Choroid plexus epithelial cell (primary cell): ENCODE results near the gene CRYL1.

Experiments
- DNase-seq: peaks from one replicate; pipeline ENCODE4 v3.0.0-alpha.2; 2010; ENCODE audit warnings: low read depth
- H3K4me3 ChIP-seq: 2 replicates; pipeline ENCODE4 v1.5.1; 2011; ENCODE audit warnings: low read depth, mild to moderate bottlenecking, control low read depth, low read length, moderate library complexity
- TF ChIP-seq, protein P1 (sequence below): conservative IDR thresholded peaks from 2 replicates; pipeline ENCODE4 v1.5.1; 2011; ENCODE audit warnings: low read depth, mild to moderate bottlenecking, control low read depth, inconsistent platforms, low read length, moderate library complexity

The CRYL1 gene

DNA sequence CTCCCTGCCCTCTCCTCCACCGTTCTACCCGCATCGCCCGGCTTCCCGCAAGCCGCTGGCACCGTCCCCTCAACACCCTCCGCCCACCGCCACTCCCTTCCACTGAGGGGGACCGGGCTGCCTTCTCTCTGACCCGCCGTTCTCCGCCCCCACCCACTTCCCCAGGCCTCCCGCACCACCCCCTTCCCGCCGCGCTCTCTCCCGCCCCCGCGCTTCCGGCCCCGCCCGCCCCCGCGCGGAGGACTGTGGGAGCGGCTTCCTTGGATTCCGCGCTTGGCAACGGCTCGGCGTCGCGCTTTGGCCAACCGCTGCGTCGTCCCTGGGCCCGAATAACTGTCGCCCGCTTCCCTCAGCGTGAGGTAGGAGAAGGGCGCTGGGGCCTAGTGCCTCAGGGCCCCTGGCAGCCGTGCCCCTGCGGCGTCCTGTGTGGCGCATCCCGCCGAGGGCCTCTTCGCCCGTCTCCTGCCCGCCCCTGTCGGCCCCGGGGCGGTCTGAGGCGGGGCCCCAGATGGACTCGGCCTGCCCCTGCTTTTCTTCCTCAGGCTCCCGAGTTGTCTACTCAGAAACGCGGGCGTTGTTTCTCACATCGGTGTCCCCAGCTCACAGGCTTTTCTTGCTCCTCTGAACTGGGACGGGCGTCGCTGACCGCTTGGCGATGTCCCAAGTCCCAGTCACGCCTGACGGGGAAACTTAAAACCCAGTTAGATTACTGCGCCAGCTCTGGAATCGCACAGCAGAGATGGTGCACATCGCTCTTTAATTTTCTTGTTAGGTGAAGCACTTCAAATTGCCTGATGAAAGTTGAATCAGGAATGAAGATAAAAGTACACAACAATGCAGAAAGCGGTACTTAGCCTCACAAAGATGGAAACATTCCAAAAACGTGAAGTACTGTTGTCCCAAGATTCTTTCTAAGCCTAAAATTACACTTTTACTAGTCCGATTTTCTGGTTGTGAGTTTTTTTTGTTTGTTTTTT, 41.5 kb upstream of the CRYL1 start, which contains the start of gene IFT88:
IFT88 (plus strand) TSS at position 260 of the 977 bp plus-strand sequence. CDS start 7,229 bp downstream, outside the sequence.
- TF ChIP-seq, protein P1, sequence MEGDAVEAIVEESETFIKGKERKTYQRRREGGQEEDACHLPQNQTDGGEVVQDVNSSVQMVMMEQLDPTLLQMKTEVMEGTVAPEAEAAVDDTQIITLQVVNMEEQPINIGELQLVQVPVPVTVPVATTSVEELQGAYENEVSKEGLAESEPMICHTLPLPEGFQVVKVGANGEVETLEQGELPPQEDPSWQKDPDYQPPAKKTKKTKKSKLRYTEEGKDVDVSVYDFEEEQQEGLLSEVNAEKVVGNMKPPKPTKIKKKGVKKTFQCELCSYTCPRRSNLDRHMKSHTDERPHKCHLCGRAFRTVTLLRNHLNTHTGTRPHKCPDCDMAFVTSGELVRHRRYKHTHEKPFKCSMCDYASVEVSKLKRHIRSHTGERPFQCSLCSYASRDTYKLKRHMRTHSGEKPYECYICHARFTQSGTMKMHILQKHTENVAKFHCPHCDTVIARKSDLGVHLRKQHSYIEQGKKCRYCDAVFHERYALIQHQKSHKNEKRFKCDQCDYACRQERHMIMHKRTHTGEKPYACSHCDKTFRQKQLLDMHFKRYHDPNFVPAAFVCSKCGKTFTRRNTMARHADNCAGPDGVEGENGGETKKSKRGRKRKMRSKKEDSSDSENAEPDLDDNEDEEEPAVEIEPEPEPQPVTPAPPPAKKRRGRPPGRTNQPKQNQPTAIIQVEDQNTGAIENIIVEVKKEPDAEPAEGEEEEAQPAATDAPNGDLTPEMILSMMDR, result no peak
- DNase-seq, result peak; percentile 84

DNA sequence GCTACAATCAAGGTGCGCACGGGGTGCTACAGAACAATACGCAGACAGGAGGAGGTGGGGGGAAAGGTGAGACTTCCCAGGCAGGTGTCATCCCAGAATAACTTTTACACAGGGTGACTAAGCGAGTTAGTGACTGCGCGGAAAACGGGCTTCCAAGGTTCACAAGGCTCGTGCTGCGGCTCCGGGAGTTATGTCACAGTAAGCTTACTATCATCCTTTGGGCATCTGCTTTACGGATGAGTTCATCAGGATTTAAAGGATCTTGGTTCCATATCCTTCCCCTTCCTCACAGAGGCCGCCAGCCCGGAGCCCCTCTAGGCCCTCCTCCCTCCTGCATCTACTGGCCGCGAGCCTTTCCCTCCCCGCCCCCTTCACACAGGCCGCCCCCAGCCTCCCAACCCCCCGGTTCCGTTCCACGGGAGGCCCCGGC, 40.8 kb upstream of the CRYL1 start:
- H3K4me3 ChIP-seq, result peak overlapping the region; percentile 91
- TF ChIP-seq, protein P1, result no peak
- no peak for DNase-seq

More for the DNA sequence above, 41.5 kb upstream of the CRYL1 start, which contains the start of gene IFT88:
- H3K4me3 ChIP-seq, result peak within 1 kb of the TSS; percentile 91

DNA sequence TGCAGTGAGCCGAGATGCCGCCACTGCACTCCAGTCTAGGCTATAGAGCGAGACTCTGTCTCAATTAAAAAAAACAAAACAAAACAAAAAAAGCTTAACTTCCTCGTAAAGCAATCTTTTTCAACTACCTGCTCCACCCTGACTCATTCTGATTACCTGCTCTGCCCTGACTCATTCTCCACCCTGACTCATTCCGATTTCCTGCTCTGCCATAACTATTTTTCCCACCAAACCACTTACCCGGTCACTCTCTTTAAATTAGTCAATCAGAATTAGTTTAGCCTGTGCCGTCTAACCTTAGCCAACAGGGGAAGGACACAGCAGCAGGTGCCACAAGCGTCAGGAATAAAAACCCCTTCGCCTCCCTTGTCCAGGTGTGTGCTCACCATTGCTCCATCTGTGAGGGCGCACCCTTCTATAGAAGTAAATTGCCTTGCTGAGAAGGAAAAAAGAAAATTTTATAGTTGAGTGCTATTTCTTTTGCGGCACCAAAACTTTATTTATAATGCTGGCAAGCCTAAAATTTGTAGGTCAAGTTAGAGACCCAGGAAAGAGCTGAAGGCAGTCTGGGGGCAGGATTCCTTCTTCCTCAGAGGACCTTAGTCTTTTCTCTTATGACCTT, 39.6 kb upstream of the CRYL1 start:
- DNase-seq, result no peak
- H3K4me3 ChIP-seq, result no peak overlapping the region
- TF ChIP-seq, protein P1, result no peak

DNA sequence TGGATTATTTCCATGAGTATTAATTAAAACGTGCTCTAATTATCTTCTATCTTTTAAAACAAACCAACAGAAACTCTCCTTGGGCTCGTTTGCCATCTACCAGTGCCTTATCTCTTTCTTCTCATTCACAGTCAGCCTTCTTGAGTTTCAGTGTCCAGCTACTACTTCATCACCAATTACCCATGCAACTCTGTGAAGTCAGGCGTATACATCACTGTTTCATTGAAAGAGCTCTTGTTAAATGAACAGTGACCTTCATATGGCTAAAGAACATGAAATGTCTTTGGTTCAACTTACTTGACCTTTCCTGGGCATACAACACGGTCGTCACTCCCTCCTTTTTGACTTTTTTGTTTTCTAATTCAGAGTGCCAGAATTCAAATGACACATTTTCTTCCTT, 36.1 kb upstream of the CRYL1 start:
- TF ChIP-seq, protein P1, result no peak
- no peak overlapping the region for H3K4me3 ChIP-seq
- no peak for DNase-seq

DNA sequence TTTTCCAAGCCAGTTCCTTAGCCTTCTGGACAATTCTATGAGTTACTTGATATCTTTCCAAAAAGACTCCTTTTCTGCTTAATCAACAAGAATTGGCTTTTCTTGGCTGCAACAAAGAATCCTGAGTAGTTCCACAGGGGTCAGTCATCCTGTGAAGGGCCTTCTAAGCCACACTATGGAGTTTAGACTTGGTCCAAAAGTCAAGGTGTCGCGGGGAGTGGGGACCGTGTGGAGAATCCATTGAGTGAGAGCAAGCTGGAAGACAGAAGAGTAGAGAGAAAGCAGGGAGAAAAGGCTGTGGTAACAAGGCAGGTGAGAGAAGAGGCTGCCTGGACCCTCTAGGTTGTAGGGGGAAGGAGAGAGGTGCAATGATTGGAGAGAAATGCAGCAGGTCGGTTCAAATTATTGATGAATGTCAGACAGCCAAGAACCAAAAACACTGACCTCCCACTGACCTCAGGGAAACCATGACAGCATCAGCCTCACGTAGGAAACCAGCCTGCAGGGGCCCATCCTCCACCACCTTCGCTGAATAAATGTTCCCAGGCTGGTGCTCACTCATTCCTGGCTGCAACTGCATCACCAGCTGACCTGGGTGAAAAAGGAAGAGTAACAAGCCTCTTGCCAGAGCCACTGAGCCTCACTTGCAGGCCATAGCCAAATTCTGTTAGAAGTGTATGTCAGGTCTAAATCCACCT, 34.2 kb upstream of the CRYL1 start:
- TF ChIP-seq, protein P1, result no peak
- no peak overlapping the region for H3K4me3 ChIP-seq
- DNase-seq, result no peak

DNA sequence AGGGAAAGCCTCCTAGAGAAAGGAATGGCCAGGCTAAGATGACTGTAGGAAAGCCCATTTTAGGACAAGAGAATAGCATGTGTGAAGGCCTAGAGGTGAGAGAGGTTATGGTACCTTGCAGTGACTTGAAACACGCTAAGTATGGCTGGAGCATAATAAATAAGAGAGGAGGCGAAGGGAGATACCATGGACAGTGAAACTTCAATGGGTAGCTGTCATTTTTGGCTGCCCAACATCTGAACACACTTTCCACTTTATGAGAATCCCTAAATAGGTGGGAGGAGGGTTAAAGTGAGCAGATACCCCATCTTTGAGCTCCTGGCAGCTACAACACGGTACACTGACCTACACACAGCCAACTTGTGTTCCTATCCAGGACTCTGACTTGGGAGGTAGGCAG, 33.3 kb upstream of the CRYL1 start:
- TF ChIP-seq, protein P1, result no peak
- no peak overlapping the region for H3K4me3 ChIP-seq
- no peak for DNase-seq
